DOHH2 (cell line): Measurements from ENCODE around the gene GATC.

Experiments used
- H3F3A ChIP-seq: fragments of 200-600 bp; sonication (generic), shearing (Covaris generic); 2 replicates; pipeline ENCODE4 v1.6.0; 2016; ENCODE audit warnings: antibody characterized with exemption, mild to moderate bottlenecking; ENCODE audit not compliant: control insufficient read depth, insufficient read depth
- H3K27ac ChIP-seq: fragments of 200-600 bp; sonication (generic); 2 replicates; pipeline ENCODE4 v1.5.1; 2014; ENCODE audit warnings: low read depth, mild to moderate bottlenecking, low read length, moderate library complexity
- H3K27me3 ChIP-seq: fragments of 200-600 bp; sonication (generic); 2 replicates; pipeline ENCODE4 v1.6.1; 2014; ENCODE audit warnings: mild to moderate bottlenecking, low read length, mixed read lengths; ENCODE audit not compliant: control insufficient read depth
- H3K36me3 ChIP-seq: fragments of 200-600 bp; sonication (generic); 2 replicates; pipeline ENCODE4 v1.6.1; 2014; ENCODE audit warnings: mild to moderate bottlenecking, low read length, moderate library complexity, mixed read lengths; ENCODE audit not compliant: control insufficient read depth
- H3K4me1 ChIP-seq: fragments of 200-600 bp; sonication (generic); 2 replicates; pipeline ENCODE4 v1.6.1; 2014; ENCODE audit warnings: mild to moderate bottlenecking, low read length, mixed read lengths; ENCODE audit not compliant: control insufficient read depth
- H3K4me2 ChIP-seq: fragments of 200-600 bp; sonication (generic); 2 replicates; pipeline ENCODE4 v1.6.0; 2014; ENCODE audit warnings: mild to moderate bottlenecking, low read length, moderate library complexity
- H3K4me3 ChIP-seq: fragments of 200-600 bp; sonication (generic); 2 replicates; pipeline ENCODE4 v1.5.1; 2014; ENCODE audit warnings: mild to moderate bottlenecking, low read length, mixed read lengths
- H3K79me2 ChIP-seq: fragments of 200-600 bp; sonication (generic); 2 replicates; pipeline ENCODE4 v1.6.1; 2014; ENCODE audit warnings: mild to moderate bottlenecking, low read length, mixed read lengths; ENCODE audit not compliant: control insufficient read depth
- H3K9me2 ChIP-seq: fragments of 200-600 bp; sonication (generic); replicated peaks from 2 replicates; pipeline ENCODE4 v1.6.1; 2014; ENCODE audit warnings: mild to moderate bottlenecking, low read length, mixed read lengths; ENCODE audit not compliant: control insufficient read depth
- H3K9me3 ChIP-seq: fragments of 200-600 bp; sonication (generic); 2 replicates; pipeline ENCODE4 v1.6.1; 2014; ENCODE audit warnings: antibody characterized with exemption, low read length, mixed read lengths; ENCODE audit not compliant: control insufficient read depth, insufficient read depth
- H4K20me1 ChIP-seq: fragments of 200-600 bp; sonication (generic); 2 replicates; pipeline ENCODE4 v1.6.0; 2014; ENCODE audit warnings: low read depth, mild to moderate bottlenecking, antibody characterized with exemption, low read length, moderate library complexity; ENCODE audit not compliant: control insufficient read depth, insufficient read depth
- CTCF ChIP-seq: fragments of 200-600 bp; sonication (generic); IDR thresholded peaks from one replicate; pipeline ENCODE4 v1.5.1; 2014; ENCODE audit warnings: antibody characterized with exemption, mild to moderate bottlenecking, low read depth, low read length; ENCODE audit not compliant: poor library complexity, severe bottlenecking
- EZH2phosphoT487 ChIP-seq: fragments of 200-600 bp; sonication (generic); IDR thresholded peaks from 2 replicates; pipeline ENCODE4 v1.6.1; 2017; ENCODE audit warnings: borderline replicate concordance, mild to moderate bottlenecking, antibody characterized with exemption, low read length, moderate library complexity, mixed read lengths

The GATC gene

GRCh38 chr12:120488057-120488640 lies 41.9 kb downstream of the GATC start:
- no peaks in the 10 kb centered on the region for H3K27me3 ChIP-seq
- no peaks in the 10 kb centered on the region for H3K9me2 ChIP-seq
- no peak overlapping the region for H3K4me3 ChIP-seq
- peaks cover 10% of the 10 kb centered on the region; the same call in 1 of the 2 replicates for H3K36me3 ChIP-seq
- no peaks in the 10 kb centered on the region for H3K9me3 ChIP-seq
- H4K20me1 ChIP-seq, result no peaks in the 10 kb centered on the region
- H3K79me2 ChIP-seq, result no peaks in the 10 kb centered on the region
- no peak overlapping the region for H3K4me2 ChIP-seq
- peaks cover 34% of the 10 kb centered on the region for H3K4me1 ChIP-seq
- no peak overlapping the region for H3K27ac ChIP-seq
- H3F3A ChIP-seq, result peaks cover 7% of the 10 kb centered on the region
- no peak for TF ChIP-seq EZH2phosphoT487
- TF ChIP-seq CTCF, result no peak

- Histone ChIP-seq H3K9me3 (no peaks in the 10 kb centered on the region), H3K27me3 (no peaks in the 10 kb centered on the region)
- no peak for TF ChIP-seq CTCF
- TF ChIP-seq EZH2phosphoT487, result no peak
These were observed 42.8 kb downstream of the GATC start for GRCh38 chr12:120489018-120489417.

GRCh38 chr12:120490325-120490724 lies 44.1 kb downstream of the GATC start:
- Histone ChIP-seq H3K4me1 (peaks cover 35% of the 10 kb centered on the region), H3K27me3 (no peaks in the 10 kb centered on the region), H3K36me3 (peaks cover 10% of the 10 kb centered on the region; the same call in 1 of the 2 replicates), H3K9me2 (no peaks in the 10 kb centered on the region), H3K4me3 (no peak overlapping the region), H3K27ac (no peak overlapping the region), H3K9me3 (no peaks in the 10 kb centered on the region), H4K20me1 (no peaks in the 10 kb centered on the region), H3K4me2 (no peak overlapping the region), H3K79me2 (peaks cover 8% of the 10 kb centered on the region), H3F3A (peaks cover 7% of the 10 kb centered on the region)
- TF ChIP-seq CTCF, result no peak
- TF ChIP-seq EZH2phosphoT487, result no peak

More at GRCh38 chr12:120489018-120489417, 42.8 kb downstream of the GATC start:
- H3K4me1 ChIP-seq, result peaks cover 27% of the 10 kb centered on the region
- peaks cover 7% of the 10 kb centered on the region for H3F3A ChIP-seq
- peaks cover 10% of the 10 kb centered on the region; the same call in 1 of the 2 replicates for H3K36me3 ChIP-seq
- H3K79me2 ChIP-seq, result no peaks in the 10 kb centered on the region
- no peak overlapping the region for H3K27ac ChIP-seq
- no peak overlapping the region for H3K4me3 ChIP-seq
- H3K9me2 ChIP-seq, result no peaks in the 10 kb centered on the region
- H3K4me2 ChIP-seq, result no peak overlapping the region
- H4K20me1 ChIP-seq, result no peaks in the 10 kb centered on the region
